Posterior vena cava (tissue), 2 donors: ENCODE data around the gene MBL2. TPM values are rescaled to one million over a fixed set of nuclear protein-coding genes. Genes with fewer than 3 reads are reported as not detected.
A peak's percentile ranks its signal among the peaks of the same experiment; 100 is the strongest.

Experiments
- DNase-seq: peaks from one replicate; pipeline ENCODE4 v3.0.0-alpha.2; 2020; ENCODE audit warnings: low spot score
- intact Hi-C, 2 donors: fragments of 100-400 bp; cut with DNase I; formaldehyde crosslinking; loops; one replicate each; pipeline versions ENCODE4 v1.14.1 to v1.14.2; 2022 to 2023
- long read RNA-seq, 2 donors: library from polyadenylated mRNA; unstranded; transcript quantifications; one replicate each; pipeline ENCODE4 v2.0.0, GENCODE V29; 2020 to 2021
- total RNA-seq, 2 donors: library from RNA; stranded (reverse); fragmentation: NEBNext Ultra II Directional; extraction: Animal tissue kit (Norgen Biotek cat#: 25700); gene quantifications; one replicate each; pipeline ENCODE4 v1.2.1, GENCODE V29; 2021
- donor health status: DM: yes; HTN: yes; CAD: no.
- donor health status: DM: yes; HTN: yes; CAD: no.

The MBL2 gene
- not detected for total RNA-seq
- long read RNA-seq, donor 1, result 0 reads
- long read RNA-seq, donor 2, result 0 reads

GRCh38 chr10:52772623-52773022 is at the start of gene MBL2:
TSS of gene MBL2 (minus strand) at chr10:52772784. CDS start at chr10:52771635, 1,149 bp downstream.
- intact Hi-C loops, result no loop called here
- no peak for DNase-seq

- intact Hi-C loops, result no loop called here
These were observed 47.7 kb upstream of the MBL2 start for GRCh38 chr10:52820309-52820708.

GRCh38 chr10:52818019-52818418 is 45.4 kb upstream of the MBL2 start:
- no peak for DNase-seq
- intact Hi-C loops, result no loop called here

More at GRCh38 chr10:52820309-52820708, 47.7 kb upstream of the MBL2 start:
- DNase-seq, result no peak

GRCh38 chr10:52814506-52814905 is 41.9 kb upstream of the MBL2 start:
- DNase-seq, result no peak
- intact Hi-C loops, result no loop called here

GRCh38 chr10:52811776-52812175 is 39.2 kb upstream of the MBL2 start:
- DNase-seq, result no peak
- intact Hi-C loops, result no loop called here

GRCh38 chr10:52810761-52811160 is 38.2 kb upstream of the MBL2 start:
- no peak for DNase-seq
- intact Hi-C loops, result no loop called here

- intact Hi-C loops, result no loop called here
- DNase-seq, result no peak
These were observed 35.2 kb upstream of the MBL2 start for GRCh38 chr10:52807803-52808202.

GRCh38 chr10:52805414-52806285 is 33.1 kb upstream of the MBL2 start:
- intact Hi-C loops, result no loop called here
- DNase-seq, result peak; percentile 62

GRCh38 chr10:52801947-52802346 is 29.4 kb upstream of the MBL2 start:
- intact Hi-C loops, result no loop called here
- DNase-seq, result no peak

GRCh38 chr10:52786098-52786497 is 13.5 kb upstream of the MBL2 start:
- no peak for DNase-seq
- intact Hi-C loops, result no loop called here

GRCh38 chr10:52785418-52785817 is 12.8 kb upstream of the MBL2 start:
- no peak for DNase-seq
- intact Hi-C loops, result loop anchor here in 1 of 2 donors (2.0 kb wide), 1 partner anchor 297 kb away; no protein-coding TSS in a partner anchor

- DNase-seq, result no peak
- intact Hi-C loops, result loop anchor here in 1 of 2 donors (2.0 kb wide), 1 partner anchor 299 kb away; no protein-coding TSS in a partner anchor
These were observed 11.1 kb upstream of the MBL2 start for GRCh38 chr10:52783726-52784125.

- intact Hi-C loops, result no loop called here
- DNase-seq, result no peak
These were observed 10.0 kb upstream of the MBL2 start for GRCh38 chr10:52782554-52782953.

GRCh38 chr10:52780391-52781155 is 8.0 kb upstream of the MBL2 start:
- no peak for DNase-seq
- intact Hi-C loops, result no loop called here

- peak; percentile 85 for DNase-seq
- intact Hi-C loops, result no loop called here
These were observed 7.2 kb upstream of the MBL2 start for GRCh38 chr10:52779541-52780390.

GRCh38 chr10:52778511-52779392 is 6.2 kb upstream of the MBL2 start:
- DNase-seq, result no peak
- intact Hi-C loops, result no loop called here

GRCh38 chr10:52777414-52777813 is 4.8 kb upstream of the MBL2 start:
- DNase-seq, result no peak
- intact Hi-C loops, result no loop called here

- intact Hi-C loops, result no loop called here
- no peak for DNase-seq
These were observed 3.9 kb upstream of the MBL2 start for GRCh38 chr10:52776471-52776903.
